Heart left ventricle (tissue), 16 donors: ENCODE results near the gene SGO2. TPM values are rescaled to one million over a fixed set of nuclear protein-coding genes. Genes with fewer than 3 reads are reported as not detected.
A peak's percentile ranks its signal among the peaks of the same experiment; 100 is the strongest.

Source experiments
- ATAC-seq, 4 donors: fragments of 200-7000 bp; cut with Tn5 transposase; one replicate each; pipeline ENCODE4 v1.9.1; 2020 to 2022; ENCODE audit warnings: moderate library complexity in 4 of 4, mild to moderate bottlenecking in 3 of 4, moderate number of reproducible peaks in 1 of 4
- DNase-seq, 5 donors: peaks; one replicate each; pipeline ENCODE4 v3.0.0-alpha.2; 2020
- H3K27ac ChIP-seq, 12 donors: fragments of 200-600 bp; sonication (generic) in 4 of 12; one replicate each; pipeline versions ENCODE4 v1.5.0 to v1.8.0; 2016 to 2022; ENCODE audit warnings: mild to moderate bottlenecking in 2 of 12
- H3K27me3 ChIP-seq, 9 donors: fragments of 200-600 bp; sonication (generic) in 2 of 9; one replicate each; pipeline versions ENCODE4 v1.5.1 to v1.8.0; 2016 to 2022; ENCODE audit warnings: mild to moderate bottlenecking in 3 of 9
- H3K36me3 ChIP-seq, 9 donors: fragments of 200-600 bp; sonication (generic) in 2 of 9; one replicate each; pipeline versions ENCODE4 v1.5.0 to v1.8.0; 2018 to 2022; ENCODE audit warnings: mild to moderate bottlenecking in 2 of 9
- H3K4me1 ChIP-seq, 12 donors: fragments of 200-600 bp; sonication (generic) in 4 of 12; one replicate each; pipeline versions ENCODE4 v1.5.0 to v1.8.0; 2016 to 2022; ENCODE audit warnings: mild to moderate bottlenecking in 3 of 12
- H3K4me3 ChIP-seq, 12 donors: fragments of 200-600 bp; sonication (generic) in 4 of 12; one replicate each; pipeline versions ENCODE4 v1.5.0 to v1.8.0; 2017 to 2022; ENCODE audit warnings: mild to moderate bottlenecking in 9 of 12, moderate library complexity in 4 of 12
- H3K9me3 ChIP-seq, 12 donors: fragments of 200-600 bp; sonication (generic) in 4 of 12; one replicate each; pipeline versions ENCODE4 v1.5.0 to v1.8.0; 2016 to 2022; ENCODE audit warnings: mild to moderate bottlenecking in 1 of 12
- POLR2A ChIP-seq, 2 donors: fragments of 450-650 bp; IDR thresholded peaks; one replicate each; pipeline ENCODE4 v1.6.1; 2017; ENCODE audit warnings: antibody characterized with exemption in 2 of 2, mild to moderate bottlenecking in 2 of 2, moderate library complexity in 2 of 2
- WGBS, 4 donors: extraction: QIAGEN DNeasy Blood & Tissue Kit in 2 of 4; methylation state at CpG; one replicate each; pipeline versions ENCODE4 v1.1.5 to v1.1.7; 2013 to 2018; 5-methylcytosine and 5-hydroxymethylcytosine counted together
- intact Hi-C, 10 donors: fragments of 100-400 bp; cut with DNase I; formaldehyde crosslinking; loops; one replicate each; pipeline versions ENCODE4 v1.11.1 to v1.14.2; 2022
- polyA plus RNA-seq, 2 donors: library from polyadenylated mRNA; stranded (reverse); fragments of 200-250 nt; gene quantifications; one replicate each; pipeline ENCODE4 v1.2.3, GENCODE V29; 2013
- total RNA-seq, 9 donors: library from RNA; depleted of rRNA in 2 of 9; stranded (reverse); fragments of >200 nt in 2 of 9; fragmentation: NEBNext Ultra II Directional in 3 of 9; extraction: Animal tissue kit (Norgen Biotek cat#: 25700) in 3 of 9; gene quantifications; one replicate each; pipeline versions ENCODE4 v1.1.0 to v1.2.4, GENCODE V29; 2016 to 2023
- TF ChIP-seq, protein P1 (sequence below), 12 donors: fragments of 200-600 bp; sonication (generic) in 4 of 12; IDR thresholded peaks; one replicate each; pipeline versions ENCODE4 v1.5.0 to v1.8.0; 2018 to 2022; ENCODE audit warnings: antibody characterized with exemption in 12 of 12, mild to moderate bottlenecking in 5 of 12
- donor health status: ischemic (EF 13 %, LVEDD 7.1; RV severe dilation, severe dysfunction).
- donor health status: healthy with polysubstance abuse.
- donor health status: DM: no; HTN: yes; CAD: no.
- donor health status: DM: no; HTN: no; CAD: no.
- donor health status: ischemic (EF 25% LVEDD 6.9; RV normal size, moderate dysfunction).
- donor health status: ischemic (EF 25% LVEDD 5.7; RV mildly dilated, moderate dysfunction).
- donor health status: healthy.
- donor health status: DM: yes; HTN: yes; CAD: no.
- donor health status: ischemic (EF 35%, LVEDD 5.7; RV mildly dilated, moderate dysfunction).
- donor health status: nonischemic (EF 11% LVEDD 7.7; RV severe dilation, severe dysfunction).
- donor health status: DM: yes; HTN: yes; CAD: no.
- donor health status: PGD.
- donor health status: ischemic (EF 29% LVEDD 5.4; RV normal size, mild dysfunction).
- donor health status: nonischemic (EF 23%, LVEDD 6.1; RV moderate dilation, normal function).

The SGO2 gene
- total and polyA plus RNA-seq, 11 donors, result 0.27 to 5.3 (median 1.8) TPM

DNA sequence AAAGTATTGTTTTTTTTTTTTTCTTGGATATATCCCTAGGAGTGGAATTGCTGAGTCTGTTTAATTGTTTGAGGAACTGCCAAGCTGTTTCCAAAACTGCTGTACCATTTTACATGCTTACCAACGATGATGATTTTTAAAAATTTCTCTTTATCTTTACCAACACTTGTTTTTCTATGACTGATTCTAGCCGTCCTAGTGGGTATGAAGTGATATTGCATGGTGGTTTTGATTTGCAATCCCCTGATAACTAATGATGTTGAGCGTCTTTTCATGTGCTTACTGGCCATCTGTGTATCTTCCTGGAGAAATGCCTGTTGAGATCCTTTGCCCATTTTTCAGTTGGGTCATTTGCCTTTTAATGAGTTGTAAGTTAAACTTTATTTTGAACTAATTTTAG lies 51.0 kb downstream of the SGO2 start:
- 92 to 94% (median 94%) methylated on average over 3 of the region's 3 CpGs for WGBS, 4 donors
- intact Hi-C loops, result loop anchor here in 5 of 10 donors (5.0 to 10.0 kb wide), 2 partner anchors 125 to 128 kb away; no protein-coding TSS in a partner anchor
- Histone ChIP-seq H3K4me3 (no peak overlapping the region), H3K36me3 (no peaks in the 10 kb centered on the region), H3K4me1 (no peaks in the 10 kb centered on the region), H3K27me3 (no peaks in the 10 kb centered on the region), H3K27ac (no peak overlapping the region), H3K9me3 (no peaks in the 10 kb centered on the region)
- DNase-seq, result no peak
- TF ChIP-seq, protein P1, sequence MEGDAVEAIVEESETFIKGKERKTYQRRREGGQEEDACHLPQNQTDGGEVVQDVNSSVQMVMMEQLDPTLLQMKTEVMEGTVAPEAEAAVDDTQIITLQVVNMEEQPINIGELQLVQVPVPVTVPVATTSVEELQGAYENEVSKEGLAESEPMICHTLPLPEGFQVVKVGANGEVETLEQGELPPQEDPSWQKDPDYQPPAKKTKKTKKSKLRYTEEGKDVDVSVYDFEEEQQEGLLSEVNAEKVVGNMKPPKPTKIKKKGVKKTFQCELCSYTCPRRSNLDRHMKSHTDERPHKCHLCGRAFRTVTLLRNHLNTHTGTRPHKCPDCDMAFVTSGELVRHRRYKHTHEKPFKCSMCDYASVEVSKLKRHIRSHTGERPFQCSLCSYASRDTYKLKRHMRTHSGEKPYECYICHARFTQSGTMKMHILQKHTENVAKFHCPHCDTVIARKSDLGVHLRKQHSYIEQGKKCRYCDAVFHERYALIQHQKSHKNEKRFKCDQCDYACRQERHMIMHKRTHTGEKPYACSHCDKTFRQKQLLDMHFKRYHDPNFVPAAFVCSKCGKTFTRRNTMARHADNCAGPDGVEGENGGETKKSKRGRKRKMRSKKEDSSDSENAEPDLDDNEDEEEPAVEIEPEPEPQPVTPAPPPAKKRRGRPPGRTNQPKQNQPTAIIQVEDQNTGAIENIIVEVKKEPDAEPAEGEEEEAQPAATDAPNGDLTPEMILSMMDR (IDR thresholded peaks at IDR 0.05), result no peak
- no peak for TF ChIP-seq POLR2A (IDR thresholded peaks at IDR 0.05)
- ATAC-seq, result no peak

- H3K36me3 ChIP-seq, result no peaks in the 10 kb centered on the region
- no peak overlapping the region for H3K27ac ChIP-seq
- intact Hi-C loops, result loop anchor here in 7 of 10 donors (2.0 to 10.0 kb wide), 4 partner anchors 122 to 126 kb away; no protein-coding TSS in a partner anchor
- WGBS, 4 donors, result 54 to 96% (median 73%) methylated on average over 1 of the region's 1 CpG
- H3K4me1 ChIP-seq, result no peaks in the 10 kb centered on the region
- no peaks in the 10 kb centered on the region for H3K9me3 ChIP-seq
- ATAC-seq (no peak), DNase-seq (no peak)
- no peaks in the 10 kb centered on the region for H3K27me3 ChIP-seq
- no peak for TF ChIP-seq POLR2A (IDR thresholded peaks at IDR 0.05)
- TF ChIP-seq, protein P1 (IDR thresholded peaks at IDR 0.05), result peak in 6 of 12 donors; percentile 8 to 30 (median 20)
- H3K4me3 ChIP-seq, result no peak overlapping the region
Measured at GRCh38 chr2:200578778-200579177, 52.8 kb downstream of the SGO2 start.

GRCh38 chr2:200584639-200585038 lies 58.6 kb downstream of the SGO2 start:
- intact Hi-C loops, result loop anchor here in 1 of 10 donors (10.0 kb wide), 1 partner anchor 120 kb away; no protein-coding TSS in a partner anchor
- peaks cover 0 to 13% (median 6%) of the 10 kb centered on the region in 12 donors for H3K4me1 ChIP-seq
- no peak for DNase-seq
- no peak overlapping the region for H3K27ac ChIP-seq
- peaks cover 0 to 7% (median 0%) of the 10 kb centered on the region in 9 donors for H3K27me3 ChIP-seq
- H3K4me3 ChIP-seq, result no peak overlapping the region
- ATAC-seq, result no peak
- H3K9me3 ChIP-seq, result no peaks in the 10 kb centered on the region
- 92 to 95% (median 93%) methylated on average over 3 of the region's 3 CpGs for WGBS, 4 donors
- H3K36me3 ChIP-seq, result no peaks in the 10 kb centered on the region
- TF ChIP-seq POLR2A (IDR thresholded peaks at IDR 0.05), result no peak
- TF ChIP-seq, protein P1 (IDR thresholded peaks at IDR 0.05), result no peak

DNA sequence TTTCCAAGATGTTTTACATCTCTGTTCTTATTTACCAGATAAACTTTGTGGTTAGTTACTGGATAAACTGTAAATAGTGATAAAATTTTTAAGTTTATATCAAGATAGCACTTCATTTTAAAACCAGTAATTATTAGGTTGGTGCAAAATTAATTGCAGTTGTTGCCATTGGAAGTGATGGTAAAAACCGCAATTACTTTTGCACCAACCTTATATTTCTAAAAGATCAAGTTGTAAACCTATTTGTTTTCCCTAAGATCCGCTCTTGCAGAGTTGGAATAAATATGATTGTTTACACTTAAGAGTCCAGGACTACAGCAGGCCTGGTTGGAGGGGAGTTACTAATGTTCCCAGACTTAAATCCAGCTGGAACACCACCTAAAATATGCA lies 59.3 kb downstream of the SGO2 start:
- peaks cover 0 to 7% (median 0%) of the 10 kb centered on the region in 9 donors for H3K27me3 ChIP-seq
- no peak overlapping the region for H3K27ac ChIP-seq
- intact Hi-C loops, result loop anchor here in 1 of 10 donors (10.0 kb wide), 1 partner anchor 119 kb away; no protein-coding TSS in a partner anchor
- no peaks in the 10 kb centered on the region for H3K9me3 ChIP-seq
- no peaks in the 10 kb centered on the region for H3K36me3 ChIP-seq
- DNase-seq (no peak), ATAC-seq (no peak)
- H3K4me1 ChIP-seq, result peaks cover 0 to 13% (median 6%) of the 10 kb centered on the region in 12 donors
- H3K4me3 ChIP-seq, result peak overlapping the region in 11 of 12 donors; percentile 8 to 69 (median 56)
- WGBS, 4 donors, result 15 to 30% (median 25%) methylated on average over 2 of the region's 2 CpGs
- no peak for TF ChIP-seq POLR2A (IDR thresholded peaks at IDR 0.05)
- TF ChIP-seq, protein P1 (IDR thresholded peaks at IDR 0.05), result no peak
